ENCODE results near the gene SBSN. TPM values are rescaled to one million over a fixed set of nuclear protein-coding genes. Genes with fewer than 3 reads are reported as not detected.

The SBSN gene
- polyA plus RNA-seq, 12 donors: 0.24 to 26.7 (median 8.1) TPM; not detected in 8

- no peak for DNase-seq
These were observed 19.0 kb downstream of the SBSN start for GRCh38 chr19:35509018-35509652.

GRCh38 chr19:35508129-35508528, 20.0 kb downstream of the SBSN start:
- DNase-seq: no peak

- DNase-seq: no peak
These were observed 20.6 kb downstream of the SBSN start for GRCh38 chr19:35507561-35507960.

- no peak for DNase-seq
These were observed 22.1 kb downstream of the SBSN start for GRCh38 chr19:35506011-35506410.

- DNase-seq: no peak
These were observed 25.4 kb downstream of the SBSN start for GRCh38 chr19:35502751-35503150.

GRCh38 chr19:35501684-35502083, 26.4 kb downstream of the SBSN start:
- DNase-seq: no peak

- no peak for DNase-seq
These were observed 27.5 kb downstream of the SBSN start for GRCh38 chr19:35500611-35501010.

GRCh38 chr19:35498984-35499527, 29.1 kb downstream of the SBSN start:
- no peak for DNase-seq

GRCh38 chr19:35498220-35498619, 29.9 kb downstream of the SBSN start:
- no peak for DNase-seq

GRCh38 chr19:35497406-35497805, 30.7 kb downstream of the SBSN start:
- DNase-seq: no peak

GRCh38 chr19:35495107-35496064, 32.7 kb downstream of the SBSN start:
- DNase-seq: peak; percentile 65

- DNase-seq: no peak
These were observed 34.1 kb downstream of the SBSN start for GRCh38 chr19:35493971-35494370.

- no peak for DNase-seq
These were observed 36.2 kb downstream of the SBSN start for GRCh38 chr19:35491836-35492360.

GRCh38 chr19:35490364-35490763, 37.7 kb downstream of the SBSN start, which contains the start of gene KRTDAP:
KRTDAP (minus strand) TSS chr19:35490464; CDS start chr19:35490442, 22 bp downstream.
- no peak for DNase-seq

GRCh38 chr19:35488677-35489076, 39.4 kb downstream of the SBSN start:
- DNase-seq: no peak

- DNase-seq: no peak
These were observed 40.4 kb downstream of the SBSN start for GRCh38 chr19:35487656-35488182.

- no peak for DNase-seq
These were observed 41.8 kb downstream of the SBSN start for GRCh38 chr19:35486268-35486708.

GRCh38 chr19:35484252-35485036, 43.7 kb downstream of the SBSN start:
- no peak for DNase-seq

GRCh38 chr19:35483089-35483488, 45.0 kb downstream of the SBSN start:
- no peak for DNase-seq

GRCh38 chr19:35478794-35479677, 49.1 kb downstream of the SBSN start:
- DNase-seq: no peak

All from muscle of arm (tissue), 12 donors.